Cardiac muscle cell (in vitro differentiated cells and primary cell): Measurements from ENCODE around the gene MTUS2. TPM values are rescaled to one million over a fixed set of nuclear protein-coding genes. Genes with fewer than 3 reads are reported as not detected.

ENCODE experiments used
- DNase-seq, 2 donors: peaks; one replicate each; pipeline versions ENCODE4 v3.0.0 to v3.0.0-alpha.2; 2010 to 2017; ENCODE audit warnings: low read depth in 1 of 2, low spot score in 1 of 2
- H3K27ac ChIP-seq: fragments of 200-600 bp; sonication (generic); 2 replicates; pipeline ENCODE4 v1.5.1; 2016
- H3K27me3 ChIP-seq: fragments of 200-600 bp; sonication (generic); 2 replicates; pipeline ENCODE4 v1.6.0; 2016; ENCODE audit warnings: control low read depth
- H3K36me3 ChIP-seq: fragments of 200-600 bp; sonication (generic); 2 replicates; pipeline ENCODE4 v1.5.1; 2016; ENCODE audit warnings: control low read depth
- H3K4me1 ChIP-seq: fragments of 200-600 bp; sonication (generic); 2 replicates; pipeline ENCODE4 v1.8.1; 2017; ENCODE audit warnings: low read depth, mild to moderate bottlenecking, mixed run types
- H3K4me3 ChIP-seq: fragments of 200-600 bp; sonication (generic); 2 replicates; pipeline ENCODE4 v1.5.1; 2016; ENCODE audit warnings: mild to moderate bottlenecking
- H3K9me3 ChIP-seq: fragments of 200-600 bp; sonication (generic); 2 replicates; pipeline ENCODE4 v1.5.1; 2017; ENCODE audit warnings: low read depth, mild to moderate bottlenecking, control low read depth
- polyA plus RNA-seq: library from polyadenylated mRNA; unstranded; fragments of >200 nt; fragmentation: Nextera tagmentation; extraction: Ambion mirVana; gene quantifications from 2 replicates; pipeline ENCODE4 v1.2.1, GENCODE V29; 2016
- total RNA-seq: library from RNA; depleted of rRNA; stranded (reverse); fragments of >200 nt; gene quantifications from 2 replicates; pipeline ENCODE4 v1.2.3, GENCODE V29; 2016
- TF ChIP-seq, protein P1 (sequence below): IDR thresholded peaks from 2 replicates; pipeline ENCODE4 v1.5.1; 2012; ENCODE audit warnings: low read depth, mild to moderate bottlenecking, low read length

MTUS2 gene
- total and polyA plus RNA-seq, 2 experiments from 2014 or later: 31.6 to 96.9 TPM

DNA sequence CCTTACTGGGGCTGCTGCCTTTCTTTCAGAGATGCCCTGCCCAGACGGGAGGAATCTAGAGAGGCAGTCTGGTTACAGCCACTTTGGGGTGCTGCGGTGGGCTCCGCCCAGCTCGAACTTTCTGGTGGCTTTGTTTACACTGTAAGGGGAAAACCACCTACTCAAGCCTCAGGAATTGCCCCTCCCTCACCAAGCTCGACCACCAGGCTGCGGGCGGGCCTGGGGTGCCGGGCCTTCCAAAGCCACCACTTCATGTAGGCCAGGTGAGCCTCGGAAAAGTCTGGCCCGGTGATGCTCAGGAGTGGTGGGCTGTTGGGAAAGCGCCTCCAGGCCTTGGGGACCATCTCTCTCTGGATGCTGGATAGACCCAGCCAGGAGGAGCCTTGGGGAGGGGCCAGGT, 218.6 kb downstream of the MTUS2 start:
- DNase-seq: no peak
- Histone ChIP-seq H3K27me3 (no peaks in the 10 kb centered on the region), H3K27ac (no peak overlapping the region), H3K4me1 (no peaks in the 10 kb centered on the region), H3K4me3 (no peak overlapping the region), H3K9me3 (no peaks in the 10 kb centered on the region), H3K36me3 (no peaks in the 10 kb centered on the region)
- TF ChIP-seq, protein P1, sequence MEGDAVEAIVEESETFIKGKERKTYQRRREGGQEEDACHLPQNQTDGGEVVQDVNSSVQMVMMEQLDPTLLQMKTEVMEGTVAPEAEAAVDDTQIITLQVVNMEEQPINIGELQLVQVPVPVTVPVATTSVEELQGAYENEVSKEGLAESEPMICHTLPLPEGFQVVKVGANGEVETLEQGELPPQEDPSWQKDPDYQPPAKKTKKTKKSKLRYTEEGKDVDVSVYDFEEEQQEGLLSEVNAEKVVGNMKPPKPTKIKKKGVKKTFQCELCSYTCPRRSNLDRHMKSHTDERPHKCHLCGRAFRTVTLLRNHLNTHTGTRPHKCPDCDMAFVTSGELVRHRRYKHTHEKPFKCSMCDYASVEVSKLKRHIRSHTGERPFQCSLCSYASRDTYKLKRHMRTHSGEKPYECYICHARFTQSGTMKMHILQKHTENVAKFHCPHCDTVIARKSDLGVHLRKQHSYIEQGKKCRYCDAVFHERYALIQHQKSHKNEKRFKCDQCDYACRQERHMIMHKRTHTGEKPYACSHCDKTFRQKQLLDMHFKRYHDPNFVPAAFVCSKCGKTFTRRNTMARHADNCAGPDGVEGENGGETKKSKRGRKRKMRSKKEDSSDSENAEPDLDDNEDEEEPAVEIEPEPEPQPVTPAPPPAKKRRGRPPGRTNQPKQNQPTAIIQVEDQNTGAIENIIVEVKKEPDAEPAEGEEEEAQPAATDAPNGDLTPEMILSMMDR: no peak

DNA sequence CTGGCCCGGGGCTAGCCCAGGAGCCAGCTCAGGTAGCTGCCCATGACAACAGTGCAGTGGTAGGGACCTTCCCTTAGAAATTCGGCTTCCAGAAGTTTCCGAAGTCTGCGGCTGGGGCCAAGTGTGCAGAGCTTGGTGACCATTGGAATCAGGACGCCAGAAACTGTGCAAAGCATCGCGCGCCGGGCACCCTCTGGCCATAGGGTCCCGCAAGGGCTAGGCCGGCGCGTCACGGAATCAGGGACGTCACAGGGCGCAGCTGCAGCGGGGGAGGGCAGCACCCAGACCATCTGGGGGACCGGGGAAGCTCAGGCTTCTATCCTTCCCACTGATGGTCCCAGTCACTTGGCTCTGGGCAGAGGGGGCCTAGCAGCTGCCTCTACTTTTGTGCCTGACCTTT, 219.1 kb downstream of the MTUS2 start:
- Histone ChIP-seq H3K27me3 (no peaks in the 10 kb centered on the region), H3K36me3 (no peaks in the 10 kb centered on the region), H3K4me1 (no peaks in the 10 kb centered on the region), H3K27ac (no peak overlapping the region), H3K9me3 (no peaks in the 10 kb centered on the region), H3K4me3 (no peak overlapping the region)
- no peak for DNase-seq
- TF ChIP-seq, protein P1: no peak

DNA sequence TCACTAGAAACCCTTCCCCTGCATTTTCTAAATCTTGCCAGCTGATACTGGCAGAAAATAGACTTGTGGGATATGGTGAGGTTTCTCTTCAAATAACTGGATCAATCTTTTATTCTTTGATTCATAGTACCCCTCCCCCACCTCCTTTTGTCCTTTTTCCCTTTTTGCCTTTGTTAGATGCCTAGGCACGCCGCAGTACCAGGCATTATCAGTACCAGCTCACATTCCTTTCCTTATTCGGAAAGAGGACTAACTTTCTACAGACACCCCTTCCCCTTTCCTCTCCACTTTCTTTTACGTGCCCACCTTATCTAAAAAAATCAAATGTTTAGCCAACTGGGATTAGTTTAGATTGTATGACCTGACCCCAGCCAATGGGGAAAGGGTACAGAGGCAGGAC, 226.4 kb downstream of the MTUS2 start:
- peak in 1 of 2 donors; percentile 50 for DNase-seq
- peak overlapping the region; percentile 91 for H3K27ac ChIP-seq

DNA sequence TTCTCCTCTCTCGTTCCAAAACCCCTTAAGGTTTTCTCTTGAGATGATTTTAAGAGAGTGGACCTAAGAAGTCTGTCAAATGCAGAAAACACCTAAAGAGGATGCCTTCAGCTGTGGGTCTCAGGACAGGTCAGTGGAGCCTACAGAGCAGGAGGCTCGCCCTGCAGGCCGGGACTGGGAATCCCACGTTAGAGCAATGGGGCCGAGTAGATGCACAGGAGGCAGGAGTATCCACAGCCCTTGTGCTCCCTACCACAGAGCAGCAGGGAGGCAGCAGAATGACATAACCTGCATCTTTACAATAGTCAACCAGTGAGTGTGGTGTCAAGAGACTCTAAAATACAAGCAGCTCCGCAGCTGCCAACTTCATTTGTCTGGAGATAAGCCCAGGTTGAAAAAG, 229.4 kb downstream of the MTUS2 start:
- no peaks in the 10 kb centered on the region for H3K27me3 ChIP-seq
- no peak overlapping the region for H3K4me3 ChIP-seq
- H3K27ac ChIP-seq: no peak overlapping the region
- H3K9me3 ChIP-seq: no peaks in the 10 kb centered on the region
- DNase-seq: peak in 1 of 2 donors; percentile 3
- no peaks in the 10 kb centered on the region for H3K36me3 ChIP-seq
- TF ChIP-seq, protein P1: no peak
- H3K4me1 ChIP-seq: peaks cover 3% of the 10 kb centered on the region

More for the DNA sequence above, 226.4 kb downstream of the MTUS2 start:
- H3K4me3 ChIP-seq: no peak overlapping the region
- no peaks in the 10 kb centered on the region for H3K27me3 ChIP-seq
- H3K36me3 ChIP-seq: no peaks in the 10 kb centered on the region
- no peaks in the 10 kb centered on the region for H3K9me3 ChIP-seq
- peaks cover 3% of the 10 kb centered on the region for H3K4me1 ChIP-seq
- TF ChIP-seq, protein P1: no peak

DNA sequence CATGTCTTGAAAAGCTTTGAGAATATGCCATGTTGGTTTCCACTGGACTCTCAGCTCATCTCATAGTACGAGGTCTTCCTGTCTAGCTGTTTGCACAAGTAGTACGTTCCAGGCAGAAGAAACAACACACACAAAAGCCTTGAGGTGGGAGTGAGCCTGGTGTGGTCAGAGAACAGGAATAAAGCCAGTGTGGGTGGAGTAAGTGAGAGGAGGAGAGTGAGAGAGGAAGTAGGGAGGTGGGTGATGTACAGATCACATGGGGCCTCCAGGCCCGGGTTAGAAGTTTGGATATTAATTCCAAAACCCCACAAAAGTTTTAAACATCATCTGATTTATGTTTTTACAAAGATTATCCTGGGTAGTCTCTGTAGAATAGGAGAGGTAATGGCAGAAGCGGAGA, 230.6 kb downstream of the MTUS2 start:
- Histone ChIP-seq H3K27ac (no peak overlapping the region), H3K36me3 (no peaks in the 10 kb centered on the region), H3K27me3 (no peaks in the 10 kb centered on the region), H3K4me1 (peaks cover 3% of the 10 kb centered on the region), H3K9me3 (no peaks in the 10 kb centered on the region), H3K4me3 (no peak overlapping the region)
- DNase-seq: no peak
- TF ChIP-seq, protein P1: no peak

DNA sequence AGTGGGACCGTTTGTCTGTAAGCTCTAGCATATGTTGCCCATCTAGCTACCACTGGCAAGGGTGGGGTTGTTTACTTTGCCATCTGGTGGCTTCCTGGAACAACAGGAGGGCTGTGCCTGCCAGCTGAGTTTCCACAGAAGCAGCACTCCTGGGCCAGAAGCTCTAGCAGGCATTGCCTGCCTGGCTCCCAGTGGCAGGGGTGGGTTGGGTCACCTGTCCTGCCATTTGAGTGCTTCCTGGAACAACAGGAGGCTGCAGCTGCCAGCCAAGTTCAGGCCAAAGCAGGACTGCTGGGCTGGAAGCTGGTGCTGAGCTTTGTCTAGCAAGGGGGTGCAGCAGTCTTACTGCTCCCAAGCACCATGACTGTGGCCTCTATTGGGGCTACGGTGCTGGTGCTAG, 239.7 kb downstream of the MTUS2 start:
- H3K36me3 ChIP-seq: no peaks in the 10 kb centered on the region
- H3K27me3 ChIP-seq: no peaks in the 10 kb centered on the region
- H3K9me3 ChIP-seq: no peaks in the 10 kb centered on the region
- no peak for DNase-seq
- TF ChIP-seq, protein P1: no peak
- no peak overlapping the region for H3K27ac ChIP-seq
- no peaks in the 10 kb centered on the region for H3K4me1 ChIP-seq
- no peak overlapping the region for H3K4me3 ChIP-seq
